Tracheal epithelial cell (primary cell): ENCODE data around the gene YKT6. TPM values are rescaled to one million over a fixed set of nuclear protein-coding genes. Genes with fewer than 3 reads are reported as not detected.

Experiments used
- total RNA-seq: library from RNA; depleted of rRNA; stranded (reverse); fragments of >200 nt; gene quantifications from 2 replicates; pipeline ENCODE4 v1.2.1, GENCODE V29; 2014

The YKT6 gene
- 44.3 and 85.5 TPM in 2 replicates for total RNA-seq

GRCh38 chr7:44200699-44201461 is at the start of gene YKT6:
YKT6 (plus strand) TSS chr7:44200978; CDS start chr7:44201136, 158 bp downstream.

GRCh38 chr7:44189286-44189992 is 11.3 kb upstream of the YKT6 start, which contains the start of gene GCK:
GCK (minus strand) TSS chr7:44189439; CDS start chr7:44188953, 486 bp downstream.

Other genes with a start within 250 kb of the YKT6 start
- gene SPDYE1, start 203.1 kb upstream of the YKT6 start, total RNA-seq = not detected in 2 replicates
- 59.0 and 163 TPM in 2 replicates for gene DBNL, start 156.3 kb upstream of the YKT6 start, total RNA-seq
- 1.3 TPM in 1 of 2 replicates, not detected in the other for gene PGAM2, start 135.4 kb upstream of the YKT6 start, total RNA-seq
- 9.4 and 11.6 TPM in 2 replicates for gene POLM, start 118.4 kb upstream of the YKT6 start, total RNA-seq
- 3.6 TPM in 1 of 2 replicates, not detected in the other for gene AEBP1, start 96.6 kb upstream of the YKT6 start, total RNA-seq
- 103 and 107 TPM in 2 replicates for gene POLD2, start 77.4 kb upstream of the YKT6 start, total RNA-seq
- not detected in 2 replicates for gene MYL7, start 59.6 kb upstream of the YKT6 start, total RNA-seq
- 0.21 and 0.96 TPM in 2 replicates for gene GCK, start 11.5 kb upstream of the YKT6 start, total RNA-seq
- 0.72 TPM in 1 of 2 replicates, not detected in the other for gene CAMK2B, start 124.6 kb downstream of the YKT6 start, total RNA-seq